T-helper 2 cell (primary cell): Measurements from ENCODE around the gene ZNF227.
"Not testable (repeated sequence)": the region's sequence is repeated elsewhere in the genome, so short reads cannot be mapped to it uniquely, and the experiment has no call there.

Experiments used
- DNase-seq, 5 experiments: peaks; one replicate each; pipeline versions ENCODE4 v3.0.0 to v3.0.0-alpha.2; 2012 to 2022

The ZNF227 gene

GRCh38 chr19:44252332-44252731 lies 40.0 kb downstream of the ZNF227 start:
- not testable (repeated sequence) for DNase-seq

GRCh38 chr19:44253392-44253791 lies 41.1 kb downstream of the ZNF227 start:
- DNase-seq = not testable (repeated sequence)

GRCh38 chr19:44254496-44254895 lies 42.2 kb downstream of the ZNF227 start:
- DNase-seq = no peak

GRCh38 chr19:44255705-44256411 lies 43.5 kb downstream of the ZNF227 start:
- no peak for DNase-seq

GRCh38 chr19:44258136-44258535 lies 45.8 kb downstream of the ZNF227 start:
- no peak for DNase-seq

- no peak for DNase-seq
These were observed 46.6 kb downstream of the ZNF227 start for GRCh38 chr19:44258835-44259413.

- no peak for DNase-seq
These were observed 48.0 kb downstream of the ZNF227 start for GRCh38 chr19:44260343-44260681.

- DNase-seq = no peak
These were observed 48.5 kb downstream of the ZNF227 start for GRCh38 chr19:44260695-44261446.

GRCh38 chr19:44277331-44277730 lies 65.0 kb downstream of the ZNF227 start:
- DNase-seq = no peak

GRCh38 chr19:44278181-44278690 lies 65.9 kb downstream of the ZNF227 start:
- DNase-seq = no peak

- DNase-seq = no peak
These were observed 68.6 kb downstream of the ZNF227 start for GRCh38 chr19:44280916-44281315.

- DNase-seq = no peak
These were observed 70.5 kb downstream of the ZNF227 start for GRCh38 chr19:44282846-44283245.

- no peak for DNase-seq
These were observed 72.6 kb downstream of the ZNF227 start for GRCh38 chr19:44284968-44285367.
